ENCODE data around the gene NCAM2. TPM values are rescaled to one million over a fixed set of nuclear protein-coding genes. Genes with fewer than 3 reads are reported as not detected.

The NCAM2 gene
- total RNA-seq, 4 donors from 2014 or later, result 4.2 to 7.5 (median 4.9) TPM

- H3K9me3 ChIP-seq, result no peaks in the 10 kb centered on the region
- H3K27me3 ChIP-seq, result no peaks in the 10 kb centered on the region
- intact Hi-C loops (cut with DNase I), result no loop called here
- H3K36me3 ChIP-seq, result no peaks in the 10 kb centered on the region
- H3K4me1 ChIP-seq, result no peaks in the 10 kb centered on the region
- TF ChIP-seq EP300 (IDR thresholded peaks at IDR 0.05) (no peak), POLR2AphosphoS5 (IDR thresholded peaks at IDR 0.05) (no peak), POLR2A (IDR thresholded peaks at IDR 0.05; ENCODE audit: low read depth) (no peak), CTCF (IDR thresholded peaks at IDR 0.05) (no peak)
- H3K4me3 ChIP-seq, result no peak overlapping the region
- WGBS, result 89% methylated on average over 1 of the region's 1 CpG
- DNase-seq (ENCODE audit: extremely low spot score), result no peak
- no peak overlapping the region for H3K27ac ChIP-seq (replicated peaks in 1 of 4)
These were observed 179.3 kb downstream of the NCAM2 start for GRCh38 chr21:21177353-21177986.

DNA sequence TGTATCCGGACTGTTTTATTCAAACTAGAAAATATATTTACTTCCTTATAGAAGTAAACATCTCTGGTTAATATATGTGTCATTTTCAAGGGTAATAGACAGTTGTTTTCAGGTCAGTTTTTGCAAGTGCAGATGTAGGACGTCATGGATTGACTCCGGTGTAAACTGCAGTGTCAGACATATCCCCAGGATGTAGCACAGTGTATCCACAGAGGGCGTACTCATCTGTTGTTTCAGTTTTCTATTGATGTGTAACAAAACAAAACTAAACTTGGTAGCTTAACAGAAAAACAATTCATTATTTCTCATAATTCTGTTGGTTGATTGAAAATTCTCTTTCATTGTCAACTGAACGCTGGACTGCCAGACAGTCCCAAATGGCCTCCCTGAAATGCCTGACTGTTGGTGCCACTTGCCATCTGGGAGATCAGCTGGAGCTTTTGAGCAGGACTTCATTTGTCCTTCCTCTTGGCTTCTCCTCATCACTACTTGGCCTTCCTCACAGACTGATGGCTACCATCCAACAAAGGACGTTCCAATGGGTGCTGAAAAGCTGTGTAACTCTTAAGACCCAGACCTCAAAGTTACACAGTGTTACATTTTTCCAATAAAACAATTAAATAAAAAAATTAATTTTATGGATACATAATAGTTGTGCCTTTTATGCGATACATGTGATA lies 181.6 kb downstream of the NCAM2 start:
- H3K27ac ChIP-seq (replicated peaks in 1 of 4), result no peak overlapping the region
- no peaks in the 10 kb centered on the region for H3K9me3 ChIP-seq
- TF ChIP-seq POLR2AphosphoS5 (IDR thresholded peaks at IDR 0.05) (no peak), POLR2A (IDR thresholded peaks at IDR 0.05; ENCODE audit: low read depth) (no peak), EP300 (IDR thresholded peaks at IDR 0.05) (no peak), CTCF (IDR thresholded peaks at IDR 0.05) (no peak)
- intact Hi-C loops (cut with DNase I), result no loop called here
- 82% methylated on average over 7 of the region's 7 CpGs for WGBS
- no peak overlapping the region for H3K4me3 ChIP-seq
- no peak for DNase-seq (ENCODE audit: extremely low spot score)
- no peaks in the 10 kb centered on the region for H3K27me3 ChIP-seq
- H3K4me1 ChIP-seq, result no peaks in the 10 kb centered on the region
- H3K36me3 ChIP-seq, result no peaks in the 10 kb centered on the region

GRCh38 chr21:21182401-21183010 lies 184.3 kb downstream of the NCAM2 start:
- no peak overlapping the region for H3K4me3 ChIP-seq
- no peaks in the 10 kb centered on the region for H3K27me3 ChIP-seq
- no peaks in the 10 kb centered on the region for H3K36me3 ChIP-seq
- no peak overlapping the region for H3K27ac ChIP-seq (replicated peaks in 1 of 4)
- H3K4me1 ChIP-seq, result no peaks in the 10 kb centered on the region
- no peak for TF ChIP-seq EP300 (IDR thresholded peaks at IDR 0.05)
- no peak for TF ChIP-seq CTCF (IDR thresholded peaks at IDR 0.05)
- no peaks in the 10 kb centered on the region for H3K9me3 ChIP-seq
- intact Hi-C loops (cut with DNase I), result no loop called here
- DNase-seq (ENCODE audit: extremely low spot score), result no peak
- WGBS, result 42% methylated on average over 3 of the region's 3 CpGs

DNA sequence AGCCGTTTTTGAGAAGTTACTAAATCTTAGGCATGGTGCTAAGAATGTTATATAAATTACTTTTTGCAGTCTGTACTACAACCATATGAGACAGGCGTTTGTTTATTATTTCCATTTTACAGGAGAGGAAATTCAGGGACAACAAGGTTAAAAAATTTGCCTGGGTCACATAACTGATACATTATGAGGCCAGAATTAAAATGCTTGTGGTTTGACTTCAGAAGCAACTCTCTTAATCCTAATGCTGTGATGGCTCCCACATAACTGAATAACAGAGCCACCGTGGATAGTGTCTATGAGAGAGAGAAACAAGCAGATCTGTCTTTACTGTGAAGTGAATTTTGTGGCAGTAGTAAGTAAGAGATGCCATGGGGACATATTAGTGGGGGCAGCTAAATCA lies 184.9 kb downstream of the NCAM2 start:
- Histone ChIP-seq H3K27me3 (no peaks in the 10 kb centered on the region), H3K4me3 (no peak overlapping the region), H3K9me3 (no peaks in the 10 kb centered on the region), H3K36me3 (no peaks in the 10 kb centered on the region), H3K4me1 (no peaks in the 10 kb centered on the region), H3K27ac (replicated peaks in 1 of 4) (no peak overlapping the region)
- DNase-seq (ENCODE audit: extremely low spot score), result no peak
- intact Hi-C loops (cut with DNase I), result no loop called here
- 84% methylated on average over 3 of the region's 3 CpGs for WGBS
- TF ChIP-seq EP300 (IDR thresholded peaks at IDR 0.05) (no peak), CTCF (IDR thresholded peaks at IDR 0.05) (no peak), POLR2AphosphoS5 (IDR thresholded peaks at IDR 0.05) (no peak), POLR2A (IDR thresholded peaks at IDR 0.05; ENCODE audit: low read depth) (no peak)

Measured in esophagus muscularis mucosa (tissue), 4 donors.